Astrocyte of the cerebellum (primary cell): ENCODE data around the gene RHAG.
"Not testable (repeated sequence)": the region's sequence is repeated elsewhere in the genome, so short reads cannot be mapped to it uniquely, and the experiment has no call there.

Experiments
- DNase-seq: peaks from one replicate; pipeline ENCODE4 v3.0.0-alpha.2; 2011; ENCODE audit warnings: low read depth
- H3K4me3 ChIP-seq: 2 replicates; pipeline ENCODE4 v1.5.1; 2011; ENCODE audit warnings: mild to moderate bottlenecking, low read depth, low read length, moderate library complexity
- CTCF ChIP-seq: IDR thresholded peaks from 2 replicates; pipeline ENCODE4 v1.5.1; 2012; ENCODE audit warnings: low read length, low read depth, moderate library complexity, mild to moderate bottlenecking; ENCODE audit errors: missing control alignments
- in situ Hi-C: cut with HindIII; loops from 2 replicates; pipeline ENCODE4 v1.10.0; 2017; ENCODE audit warnings: low sequenced_read_pairs

The RHAG gene

GRCh38 chr6:49607391-49607982, 29.2 kb downstream of the RHAG start:
- TF ChIP-seq CTCF: no peak
- DNase-seq: no peak
- H3K4me3 ChIP-seq: no peak overlapping the region
- in situ Hi-C loops: no loop called here

- no peak overlapping the region for H3K4me3 ChIP-seq
- in situ Hi-C loops: no loop called here
- peak; percentile 87 for TF ChIP-seq CTCF
- peak; percentile 84 for DNase-seq
Observed at GRCh38 chr6:49606721-49607390, 29.8 kb downstream of the RHAG start.

DNA sequence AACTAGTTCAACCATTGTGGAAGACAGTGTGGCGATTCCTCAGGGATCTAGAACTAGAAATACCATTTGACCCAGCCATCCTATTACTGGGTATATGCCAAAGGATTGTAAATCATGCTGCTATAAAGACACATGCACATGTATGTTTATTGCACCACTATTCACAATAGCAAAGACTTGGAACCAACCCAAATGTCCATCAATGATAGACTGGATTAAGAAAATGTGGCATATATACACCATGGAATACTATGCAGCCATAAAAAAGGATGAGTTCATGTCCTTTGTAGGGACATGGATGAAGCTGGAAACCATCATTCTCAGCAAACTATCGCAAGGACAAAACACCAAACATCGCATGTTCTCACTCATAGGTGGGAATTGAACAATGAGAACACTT, 32.6 kb downstream of the RHAG start:
- in situ Hi-C loops, H3K4me3 ChIP-seq, DNase-seq: not testable (repeated sequence)

- in situ Hi-C loops, DNase-seq: not testable (repeated sequence)
Observed at GRCh38 chr6:49587262-49587661, 49.4 kb downstream of the RHAG start.

DNA sequence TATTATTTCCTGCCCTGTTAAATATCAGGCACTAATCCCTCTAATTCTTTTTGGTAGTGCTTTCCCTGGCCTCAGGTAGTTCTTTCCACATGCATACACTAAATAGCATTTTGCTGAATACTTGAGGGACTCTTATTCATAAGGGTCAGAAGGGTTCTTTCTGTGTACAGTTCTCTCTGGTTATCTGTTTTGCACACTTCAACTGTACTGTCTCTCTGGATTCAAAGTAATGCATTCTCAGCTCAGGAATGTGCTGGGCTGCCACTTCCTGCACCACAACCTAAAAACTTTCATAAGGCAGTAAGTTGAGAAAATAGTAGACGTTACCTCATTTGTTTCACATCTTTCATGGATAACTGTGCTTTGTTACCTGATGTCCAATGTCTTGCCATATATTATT, 54.1 kb downstream of the RHAG start:
- no peak for DNase-seq
- H3K4me3 ChIP-seq: no peak overlapping the region
- in situ Hi-C loops: no loop called here
- no peak for TF ChIP-seq CTCF

More at GRCh38 chr6:49587262-49587661, 49.4 kb downstream of the RHAG start:
- H3K4me3 ChIP-seq: not testable (repeated sequence)

GRCh38 chr6:49579649-49580048, 57.0 kb downstream of the RHAG start:
- in situ Hi-C loops: no loop called here
- H3K4me3 ChIP-seq: no peak overlapping the region
- TF ChIP-seq CTCF: no peak
- DNase-seq: no peak

DNA sequence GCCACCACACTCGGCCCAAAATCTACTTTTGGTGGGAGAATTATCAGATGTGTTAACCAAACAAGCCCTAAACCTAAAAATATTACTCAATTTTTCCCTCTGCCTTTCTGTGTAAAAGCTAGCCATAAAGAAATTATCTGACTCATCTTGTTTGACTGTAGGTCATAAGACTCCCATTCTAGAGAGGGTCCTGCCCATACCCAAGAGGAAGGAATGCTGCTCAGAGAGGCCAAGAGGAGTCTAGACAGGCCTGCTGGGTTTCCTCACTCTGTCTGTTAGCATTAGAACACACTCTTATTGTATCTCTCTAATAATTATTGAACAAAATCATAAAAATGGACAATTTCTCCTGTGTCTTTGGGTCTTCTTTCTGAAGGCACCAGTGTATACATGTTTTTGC, 60.0 kb downstream of the RHAG start:
- H3K4me3 ChIP-seq: no peak overlapping the region
- in situ Hi-C loops: no loop called here
- no peak for TF ChIP-seq CTCF
- DNase-seq: no peak
